Renal cortex interstitium (tissue), 11 donors: Measurements from ENCODE around the gene GPR87. TPM values are rescaled to one million over a fixed set of nuclear protein-coding genes. Genes with fewer than 3 reads are reported as not detected.
A peak's percentile ranks its signal among the peaks of the same experiment; 100 is the strongest.

Experiments used
- DNase-seq, 11 donors: peaks; one replicate each; pipeline ENCODE4 v3.0.0-alpha.2; 2013; ENCODE audit warnings: low read depth in 9 of 11, low spot score in 4 of 11; ENCODE audit errors: extremely low read depth in 1 of 11
- polyA plus RNA-seq, 3 donors: library from polyadenylated mRNA; unstranded; fragments of 120-200 nt; gene quantifications; one replicate each; pipeline ENCODE4 v1.2.1, GENCODE V29; 2013; ENCODE audit not compliant: insufficient read length in 3 of 3

The GPR87 gene
- polyA plus RNA-seq, 3 donors = not detected

DNA sequence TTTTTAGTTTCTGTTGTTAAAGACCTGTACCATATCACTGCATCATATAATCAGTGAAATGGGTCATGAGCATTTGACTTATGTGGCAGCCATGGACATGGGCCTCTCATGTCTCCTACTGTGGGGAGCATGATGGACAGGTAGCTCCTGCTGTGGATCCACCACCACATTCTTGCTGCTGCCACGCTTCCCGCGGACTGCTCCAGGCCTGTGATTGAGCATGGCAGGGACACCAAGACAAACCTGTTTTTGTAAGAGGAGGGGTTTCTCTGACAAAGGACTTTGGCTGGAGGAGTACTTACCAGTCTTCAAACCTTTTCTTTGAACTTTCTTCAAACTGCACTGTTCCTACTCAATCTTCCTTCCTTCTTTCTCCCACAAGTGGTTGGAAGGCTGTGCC is 20.4 kb downstream of the GPR87 start:
- no peak for DNase-seq

DNA sequence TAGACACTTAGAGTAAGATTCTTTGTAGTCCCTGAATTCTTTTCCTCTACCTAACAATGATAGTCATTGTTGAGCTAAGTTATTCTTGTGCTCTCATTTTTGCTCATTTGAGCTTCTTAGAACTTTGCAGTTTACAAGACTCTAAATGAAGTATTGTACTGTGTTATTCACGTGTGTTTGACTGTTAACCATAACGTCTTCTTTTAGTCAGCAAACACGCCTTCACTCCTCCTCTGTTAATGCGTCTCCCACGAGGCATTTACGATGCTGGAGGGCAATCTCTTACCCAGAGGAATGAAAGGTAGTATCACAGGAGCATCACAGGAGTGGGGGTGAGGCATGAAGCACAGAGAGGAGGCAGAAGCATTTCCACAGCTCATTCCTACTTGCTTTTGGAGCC is 23.5 kb downstream of the GPR87 start:
- DNase-seq = no peak

DNA sequence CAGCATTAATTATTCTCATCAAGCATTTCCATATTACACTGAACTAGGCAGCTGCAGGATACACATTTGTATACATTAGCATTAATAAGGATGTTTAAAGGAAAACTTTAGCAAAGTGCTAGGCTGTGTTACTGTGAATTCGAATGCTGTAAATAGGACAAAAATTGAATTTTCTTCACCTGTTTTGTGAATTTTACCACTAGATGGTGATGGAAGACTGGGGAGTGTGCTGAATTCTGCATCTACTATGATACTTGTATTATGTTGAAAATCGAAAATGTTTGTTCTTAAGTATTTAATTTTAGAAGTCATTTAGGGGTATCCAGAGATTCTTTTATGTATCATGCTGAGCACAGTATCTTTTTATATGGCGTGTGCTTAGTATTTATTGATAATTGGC is 25.9 kb downstream of the GPR87 start:
- no peak for DNase-seq

DNA sequence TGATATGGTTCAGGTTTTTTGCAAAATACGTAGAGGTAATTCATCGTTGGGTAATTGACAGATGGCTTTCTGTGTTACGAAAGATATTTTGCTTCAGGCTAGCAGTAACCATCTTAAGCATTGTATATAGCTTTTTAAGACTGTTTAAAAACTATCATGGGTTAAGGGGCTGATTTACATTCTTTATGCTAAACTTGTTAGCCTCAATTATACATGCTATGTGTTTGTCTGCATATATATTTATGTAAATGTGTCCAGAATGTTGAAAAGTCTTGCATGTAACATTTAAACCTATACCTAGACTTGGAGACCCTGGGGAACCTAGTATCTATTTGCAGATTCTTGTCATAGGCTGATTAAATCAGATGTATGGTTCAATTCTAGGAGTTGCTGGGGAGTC is 27.2 kb downstream of the GPR87 start:
- no peak for DNase-seq

DNA sequence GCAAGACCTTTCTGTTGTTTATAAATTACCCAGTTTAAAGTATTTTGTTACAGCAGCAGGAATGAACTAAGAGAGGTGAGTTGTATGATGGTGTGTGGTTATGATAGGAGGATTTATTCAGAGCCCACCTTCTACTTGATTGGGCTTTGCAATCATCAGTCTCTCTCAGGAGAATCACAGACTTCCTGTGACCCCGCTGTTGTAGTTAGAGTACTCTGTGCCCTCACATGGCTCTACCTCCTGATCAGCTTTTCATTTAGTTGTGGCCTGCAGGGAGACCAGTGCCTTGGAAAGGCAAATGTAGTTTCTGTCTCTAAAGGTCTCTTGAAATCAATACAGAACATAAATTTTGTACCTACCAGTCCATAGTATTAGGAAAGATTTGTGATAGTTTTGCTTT is 30.7 kb downstream of the GPR87 start:
- DNase-seq = no peak

DNA sequence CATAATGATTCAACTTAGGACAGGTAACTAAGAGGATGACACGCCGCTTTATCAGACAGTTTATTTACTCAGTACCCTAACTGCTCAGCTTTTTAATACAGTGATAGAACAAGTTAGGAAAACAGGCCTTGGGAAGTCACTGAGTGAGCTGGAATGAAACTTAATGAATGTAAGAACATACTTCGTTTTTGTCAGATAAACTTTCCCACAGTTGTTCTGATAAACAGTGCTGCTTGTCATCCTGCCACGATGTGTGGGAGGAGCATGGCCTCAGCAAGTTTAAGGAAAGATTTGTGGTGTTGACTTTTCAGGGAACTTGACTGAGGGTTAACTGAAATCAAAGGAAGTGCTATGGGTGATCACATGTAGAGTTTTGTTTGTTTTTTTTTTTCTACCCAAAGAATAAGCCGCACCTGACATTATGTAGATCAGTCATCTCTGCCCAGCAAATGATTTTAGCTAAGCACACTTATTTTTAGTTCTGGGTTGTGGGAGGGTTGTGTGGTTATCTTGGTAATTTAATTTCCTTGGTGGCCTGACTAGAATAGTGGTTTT is 32.6 kb downstream of the GPR87 start:
- DNase-seq = peak in 3 of 11 donors; percentile 23 to 33 (median 26)

DNA sequence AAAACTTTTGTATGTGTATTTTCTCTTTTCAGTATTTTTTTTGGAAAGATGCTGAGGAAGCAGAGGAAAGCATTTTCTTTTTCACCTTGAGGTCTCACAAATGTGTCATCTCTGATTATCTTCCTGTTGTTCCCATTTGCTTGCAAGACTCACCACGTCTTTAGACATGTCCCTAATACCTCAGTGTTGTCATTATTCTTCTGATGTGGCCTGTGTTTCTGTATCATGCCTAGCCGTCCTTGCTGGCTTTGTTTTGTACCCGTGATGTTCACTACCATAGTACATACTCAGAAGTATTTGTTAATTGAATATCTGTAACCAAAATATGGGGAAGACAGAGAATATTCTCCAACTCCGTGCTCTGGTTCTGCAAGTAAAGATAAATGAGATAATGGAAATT is 33.2 kb downstream of the GPR87 start:
- DNase-seq = no peak

DNA sequence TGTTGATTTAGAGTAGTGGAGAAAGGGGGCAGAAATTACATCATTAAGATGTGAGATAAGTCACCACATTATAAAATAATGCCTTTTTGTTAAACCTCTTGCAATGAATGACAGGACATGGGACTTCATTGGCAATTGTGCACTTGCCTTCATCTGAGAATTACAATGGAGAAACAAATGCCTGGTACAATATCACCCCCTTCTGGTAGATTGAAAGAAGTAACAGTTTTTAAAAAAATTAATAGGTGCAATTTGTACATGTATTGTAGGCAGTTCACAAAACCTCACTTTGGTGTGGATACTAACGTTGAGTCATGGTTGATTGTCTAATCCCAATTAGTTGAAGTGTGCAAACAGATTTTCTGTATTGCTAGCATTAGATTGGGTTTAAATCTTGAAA is 33.7 kb downstream of the GPR87 start:
- peak in 10 of 11 donors; percentile 26 to 63 (median 42) for DNase-seq

DNA sequence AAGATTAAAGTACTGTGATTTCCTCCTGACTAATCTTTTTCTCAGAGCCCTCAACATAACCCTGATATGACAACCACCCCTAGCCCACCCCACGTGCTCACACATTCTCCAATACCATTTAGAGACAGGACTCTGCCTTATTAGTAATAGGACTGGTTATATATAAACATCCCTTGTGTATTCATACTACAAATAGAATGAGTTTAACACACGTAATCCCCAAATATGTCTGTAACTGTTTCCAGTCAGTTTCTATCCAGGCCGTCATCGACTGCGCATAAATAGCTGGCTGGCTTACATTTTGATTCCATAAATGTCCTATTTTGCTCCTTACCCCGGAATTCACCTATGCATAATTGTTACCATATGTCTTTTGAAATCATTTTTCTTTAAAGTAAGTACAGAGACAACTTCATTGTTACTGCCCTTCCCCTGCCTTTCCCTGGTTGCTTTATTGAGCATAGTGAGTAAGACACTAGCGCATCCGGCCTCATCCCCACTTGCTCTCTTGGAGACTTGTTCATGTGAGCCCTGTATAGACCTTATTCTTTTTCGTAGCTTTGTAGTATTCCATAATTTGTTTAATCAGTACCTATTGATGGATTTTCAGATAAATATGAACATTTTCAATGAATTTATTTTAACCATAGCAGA is 34.8 kb downstream of the GPR87 start:
- DNase-seq = no peak

DNA sequence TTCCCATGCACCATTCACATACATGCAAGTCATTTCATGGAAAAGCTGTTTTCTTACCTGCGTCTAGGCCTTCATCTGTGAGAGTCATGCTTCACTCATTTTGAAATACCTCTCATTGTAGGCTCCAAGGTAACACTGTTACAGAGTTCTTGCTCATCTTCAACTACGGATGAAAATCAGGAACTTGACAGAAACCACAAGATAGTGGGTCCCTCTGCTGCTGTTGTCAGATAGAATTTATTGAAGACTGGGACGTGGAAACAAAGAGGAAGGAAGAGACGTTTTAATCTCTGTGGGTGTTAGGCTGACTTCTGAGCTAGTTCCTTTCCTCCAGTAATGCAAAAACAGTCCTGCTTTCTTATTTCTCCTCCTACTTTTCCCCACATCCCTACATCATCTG is 38.4 kb downstream of the GPR87 start, which contains the start of gene P2RY14:
P2RY14 (minus strand) TSS at position 313 of the 400 bp plus-strand sequence. CDS start 64,226 bp downstream, outside the sequence.
- no peak for DNase-seq

DNA sequence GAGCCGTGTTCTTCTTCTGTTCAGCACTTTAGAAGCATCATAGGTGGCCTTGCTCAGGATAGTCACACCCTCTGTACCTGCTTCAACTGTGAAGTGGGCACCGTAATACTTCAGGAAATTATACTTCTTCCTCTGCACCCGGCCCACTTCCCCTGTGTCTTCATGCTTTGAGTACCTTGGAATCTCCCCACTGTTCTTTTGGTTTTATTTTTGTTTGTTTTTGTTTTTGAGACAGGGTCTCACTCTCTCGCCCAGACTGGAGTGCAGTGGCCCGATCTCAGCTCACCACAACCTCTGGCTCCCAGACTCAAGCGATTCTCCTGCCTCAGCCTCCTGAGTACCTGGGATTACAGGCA is 40.0 kb downstream of the GPR87 start:
- no peak for DNase-seq

DNA sequence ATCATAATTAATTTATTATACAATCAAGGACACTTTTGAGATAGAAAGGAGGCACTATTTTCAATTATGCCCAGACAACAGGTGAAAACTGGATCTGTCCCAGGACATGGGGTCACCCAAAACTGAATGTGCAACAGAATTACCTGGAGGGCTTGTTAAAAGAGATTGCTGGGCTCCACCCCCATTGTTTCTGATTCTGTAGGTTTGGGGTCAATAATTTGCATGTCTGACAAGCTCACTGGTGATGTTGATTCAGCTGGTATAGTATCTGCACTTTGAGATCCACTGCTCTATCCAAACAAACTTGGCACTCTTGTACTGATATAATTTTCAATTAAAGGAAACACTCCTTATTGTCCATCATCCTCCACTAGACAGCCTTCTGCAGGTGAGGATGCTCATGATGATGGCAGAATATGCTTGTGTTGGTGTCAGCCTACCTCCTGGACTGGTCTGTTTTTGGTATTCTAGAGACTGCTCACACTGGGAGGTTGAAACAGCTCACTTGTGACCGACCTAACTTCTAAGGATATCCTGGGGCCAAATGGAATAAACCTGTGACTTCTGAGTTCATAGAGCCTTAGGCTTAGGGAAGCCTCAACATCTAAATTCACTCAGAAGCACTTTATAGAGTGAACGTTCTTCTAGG is 40.5 kb downstream of the GPR87 start:
- no peak for DNase-seq

DNA sequence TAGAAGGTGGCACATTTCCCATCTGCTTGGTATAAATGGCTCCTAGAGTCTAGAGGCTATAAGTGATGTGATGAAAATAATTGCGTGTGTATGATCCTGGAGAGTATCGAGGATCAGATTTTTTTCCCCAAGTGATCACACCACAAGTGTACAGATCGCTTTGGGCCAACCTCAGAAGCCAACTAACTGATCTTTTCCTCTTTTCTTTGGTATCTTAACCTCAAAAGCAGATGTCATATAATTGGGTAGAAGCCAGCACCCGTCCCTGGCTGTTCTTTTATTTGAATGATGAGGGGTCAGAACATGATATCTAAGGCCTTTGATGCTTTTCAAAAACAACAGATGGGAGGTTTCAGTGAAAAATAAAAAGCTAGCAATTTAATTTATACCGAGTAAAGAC is 41.5 kb downstream of the GPR87 start:
- no peak for DNase-seq

DNA sequence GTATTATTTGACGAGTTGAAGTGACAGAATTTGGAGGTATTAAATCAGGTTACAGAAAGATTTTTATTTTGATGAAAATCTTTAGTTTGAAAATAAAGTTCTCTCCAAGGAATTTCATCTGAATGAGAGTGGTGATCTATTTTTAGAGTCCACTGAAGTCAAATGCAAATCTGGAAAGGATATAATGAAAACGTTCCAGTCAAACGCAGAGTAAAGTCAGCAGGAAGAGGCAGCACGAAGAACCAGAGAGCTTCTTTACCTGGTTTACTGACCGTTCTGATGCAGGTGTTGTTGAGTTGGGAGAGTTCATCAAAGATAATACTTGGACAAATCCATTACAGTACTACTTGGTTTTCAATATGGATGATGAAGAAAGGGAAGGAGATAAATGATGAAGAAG is 47.0 kb downstream of the GPR87 start:
- DNase-seq = no peak

DNA sequence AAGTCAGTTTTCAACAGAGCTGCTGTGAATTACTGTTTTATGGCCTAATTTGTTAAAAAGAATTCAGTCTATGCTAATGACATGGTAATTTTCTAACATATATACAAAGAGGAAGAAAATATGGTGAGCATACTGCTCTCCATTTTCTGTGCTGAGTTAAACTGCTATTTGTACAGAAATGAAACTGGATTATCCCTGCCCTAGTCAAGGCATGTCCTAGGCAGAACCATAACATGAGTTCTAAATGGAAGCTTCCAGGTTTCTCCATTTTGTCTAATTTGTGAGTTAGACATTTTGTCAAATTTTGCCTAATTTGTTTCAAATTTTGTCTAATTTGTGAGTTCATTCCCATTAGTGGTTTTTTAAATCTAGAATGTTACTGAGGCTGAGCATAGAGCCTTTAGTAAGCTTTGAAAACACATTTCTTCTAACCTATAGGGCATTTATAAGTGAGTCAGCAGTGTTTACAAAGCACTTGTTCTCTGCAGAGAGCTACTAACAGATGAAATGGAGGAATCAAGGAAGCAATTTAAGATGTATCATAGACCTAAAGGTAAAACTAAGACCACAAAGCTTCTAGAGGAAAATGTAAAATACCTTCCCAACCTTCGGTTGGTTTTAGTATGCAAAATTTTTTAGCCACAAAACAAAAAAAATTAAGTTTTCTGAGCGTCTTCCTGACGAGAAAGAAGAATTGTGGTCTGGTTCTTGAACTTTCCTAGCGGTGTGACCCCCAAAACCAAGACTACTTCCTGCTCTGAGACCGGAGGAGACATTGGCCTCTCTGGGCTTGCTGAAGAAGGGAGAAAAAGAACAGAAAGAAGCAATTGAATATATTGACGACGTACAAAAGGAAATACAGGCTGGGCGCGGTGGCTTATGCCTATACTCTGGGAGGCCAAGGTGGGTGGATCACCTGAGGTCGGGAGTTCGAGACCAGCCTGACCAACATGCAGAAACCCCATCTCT is 48.1 kb downstream of the GPR87 start:
- DNase-seq = no peak

DNA sequence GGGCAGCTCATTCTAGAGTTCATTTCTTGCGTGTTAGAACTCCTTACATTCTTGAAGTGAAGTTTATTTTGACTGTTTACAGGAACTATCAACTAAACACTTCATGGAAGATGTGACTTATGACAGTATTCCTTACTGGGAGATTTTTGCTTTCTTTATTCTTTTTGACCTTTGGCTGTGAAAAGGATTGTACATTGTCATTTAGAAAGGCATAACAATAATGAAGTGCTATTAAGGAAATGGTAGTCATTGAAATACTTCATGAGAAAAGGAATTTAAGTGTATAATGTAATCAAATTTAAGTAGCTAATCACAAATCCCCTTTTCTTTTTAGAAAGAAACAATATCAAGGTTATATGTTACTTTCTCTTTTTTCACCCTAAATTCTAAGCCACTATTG is 49.6 kb downstream of the GPR87 start:
- no peak for DNase-seq

DNA sequence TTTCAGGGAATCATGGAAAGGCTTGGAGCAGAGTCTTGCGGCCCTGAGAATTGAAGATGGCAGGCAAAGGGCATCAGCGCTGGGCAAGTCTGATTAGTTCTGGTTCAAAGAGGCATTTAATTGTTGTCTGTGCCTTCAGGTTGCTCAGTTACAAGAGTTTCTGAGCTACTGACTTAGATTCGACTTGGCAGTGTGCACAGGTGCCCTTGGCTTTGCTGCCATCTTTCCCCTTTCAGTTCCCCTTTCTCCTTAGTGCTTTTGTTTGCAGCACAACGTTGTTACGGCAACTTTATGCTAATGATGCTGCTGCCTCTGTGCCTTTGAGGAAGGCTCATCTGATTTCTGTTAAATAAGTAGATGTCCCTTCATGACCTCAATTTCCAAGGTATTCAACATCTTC is 50.8 kb downstream of the GPR87 start:
- DNase-seq = no peak

DNA sequence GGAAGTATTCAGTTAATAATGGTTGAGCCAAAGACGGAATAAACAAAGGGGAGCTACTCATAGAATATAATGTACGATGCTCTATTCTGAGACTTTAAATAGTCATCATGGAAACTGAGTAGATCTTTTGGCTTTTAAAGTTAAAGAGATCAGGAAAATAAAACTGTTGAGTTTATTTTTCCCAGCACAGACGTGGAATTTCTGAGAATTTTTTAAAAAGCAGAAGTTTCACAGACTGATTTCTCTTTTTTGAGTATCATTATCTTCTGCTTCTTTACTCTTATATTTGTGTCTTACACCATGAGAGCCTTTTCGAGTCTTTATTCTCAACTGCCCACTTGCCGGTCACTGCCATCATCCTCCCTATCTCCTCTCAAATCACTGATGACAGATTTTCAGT is 51.5 kb downstream of the GPR87 start:
- DNase-seq = no peak

DNA sequence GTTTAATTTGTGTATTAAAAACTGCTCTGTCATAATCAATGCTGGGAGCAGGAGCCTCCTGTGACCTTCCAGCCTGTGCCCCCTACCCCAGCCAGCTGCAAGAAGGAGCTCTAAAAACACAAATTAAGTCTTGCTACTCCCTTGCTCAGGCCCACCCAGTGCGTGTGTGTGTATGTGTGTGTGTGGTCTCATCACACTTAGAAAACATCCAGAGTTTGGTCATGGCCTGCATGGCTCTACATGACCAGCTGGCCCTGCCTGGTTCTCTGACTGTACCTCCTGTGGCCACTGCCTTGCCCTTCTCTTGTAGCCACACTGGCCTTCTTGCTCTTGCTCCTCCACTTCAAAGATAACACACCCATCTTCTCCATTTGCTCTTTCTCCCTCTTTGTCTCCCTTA is 52.0 kb downstream of the GPR87 start:
- no peak for DNase-seq
